H1 (cell line): Measurements from ENCODE around the gene CDYL2. TPM values are rescaled to one million over a fixed set of nuclear protein-coding genes. Genes with fewer than 3 reads are reported as not detected.

Experiments used
- CTCF ChIA-PET: fragments of 300-600 bp; sonication (Branson Sonifier 250); formaldehyde crosslinking; loops from one replicate; lab custom pipeline; 2021; ENCODE audit not compliant: partially characterized antibody; lab: Charles Lee
- POLR2A ChIA-PET: fragments of 300-600 bp; sonication (Branson Sonifier 250); formaldehyde crosslinking; loops from one replicate; lab custom pipeline; 2021; ENCODE audit warnings: inconsistent platforms; ENCODE audit not compliant: partially characterized antibody; lab: Charles Lee
- DNase-seq, 2 experiments: peaks; one replicate each; pipeline versions ENCODE4 v3.0.0 to v3.0.0-alpha.2; 2010 to 2022; ENCODE audit warnings: low spot score in 2 of 2, low read depth in 1 of 2, mixed read lengths in 1 of 2
- FAIRE-seq: peaks from 2 replicates; lab custom pipeline; 2011; peaks lifted over from hg19 to GRCh38; lab: Jason Lieb, UNC
- H2AFZ ChIP-seq: 2 replicates; pipeline ENCODE4 v1.8.1; 2012; ENCODE audit warnings: low read length, inconsistent platforms
- H2AK5ac ChIP-seq: 2 replicates; pipeline ENCODE4 v1.6.1; 2013; ENCODE audit warnings: low read depth, low read length
- H2BK120ac ChIP-seq: replicated peaks from 2 replicates; pipeline ENCODE3; 2013; ENCODE audit warnings: low read depth, low read length, inconsistent platforms
- H2BK12ac ChIP-seq: 2 replicates; pipeline ENCODE4 v1.6.1; 2013; ENCODE audit warnings: low read depth, low read length
- H2BK15ac ChIP-seq: 2 replicates; pipeline ENCODE4 v1.6.1; 2013; ENCODE audit warnings: low read length
- H2BK20ac ChIP-seq: 2 replicates; pipeline ENCODE4 v1.6.1; 2013; ENCODE audit warnings: low read length
- H2BK5ac ChIP-seq: 2 replicates; pipeline ENCODE4 v1.6.1; 2013; ENCODE audit warnings: low read depth, low read length
- H3K14ac ChIP-seq: 2 replicates; pipeline ENCODE4 v1.6.1; 2013; ENCODE audit warnings: inconsistent platforms; ENCODE audit not compliant: insufficient read length
- H3K18ac ChIP-seq: 2 replicates; pipeline ENCODE4 v1.6.1; 2013; ENCODE audit warnings: low read length; ENCODE audit errors: extremely low read depth
- H3K23ac ChIP-seq: 2 replicates; pipeline ENCODE4 v1.6.1; 2013; ENCODE audit warnings: inconsistent platforms; ENCODE audit not compliant: insufficient read length
- H3K23me2 ChIP-seq: 2 replicates; pipeline ENCODE4 v1.6.1; 2013; ENCODE audit warnings: low read depth, low read length
- H3K27ac ChIP-seq: 2 replicates; pipeline ENCODE4 v1.6.1; 2011; ENCODE audit warnings: low read depth, low read length, inconsistent platforms
- H3K27me3 ChIP-seq, 4 experiments: replicated peaks in 1 of 4; 1 replicate in 1 of 4; 2 replicates in 3 of 4; pipeline versions ENCODE4 v1.6.1 to v1.8.1; 2011 to 2013; ENCODE audit warnings: low read length in 3 of 4, mild to moderate bottlenecking in 3 of 4, inconsistent platforms in 2 of 4, mixed read lengths in 2 of 4, moderate library complexity in 1 of 4; ENCODE audit not compliant: control insufficient read depth in 3 of 4, insufficient read depth in 3 of 4; ENCODE audit errors: extremely low read depth in 1 of 4
- H3K36me3 ChIP-seq, 4 experiments: 2 replicates each; pipeline versions ENCODE4 v1.6.1 to v1.8.1; 2011 to 2013; ENCODE audit warnings: mild to moderate bottlenecking in 4 of 4, low read length in 3 of 4, moderate library complexity in 2 of 4, control low read depth in 1 of 4, inconsistent platforms in 1 of 4; ENCODE audit not compliant: insufficient read depth in 4 of 4, control insufficient read depth in 2 of 4
- H3K4ac ChIP-seq: replicated peaks from 2 replicates; pipeline ENCODE3; 2013; ENCODE audit warnings: low read length, low read depth, mixed read lengths, inconsistent platforms; ENCODE audit not compliant: insufficient read length
- H3K4me1 ChIP-seq, 4 experiments: replicated peaks in 1 of 4; 1 replicate in 1 of 4; 2 replicates in 3 of 4; pipeline versions ENCODE4 v1.6.1 to v1.8.1; 2011 to 2013; ENCODE audit warnings: low read length in 3 of 4, inconsistent platforms in 2 of 4, mixed read lengths in 1 of 4; ENCODE audit not compliant: insufficient read depth in 4 of 4, control insufficient read depth in 3 of 4
- H3K4me2 ChIP-seq, 2 experiments: 2 replicates each; pipeline versions ENCODE4 v1.6.1 to v1.8.1; 2011 to 2013; ENCODE audit warnings: low read depth in 2 of 2, low read length in 2 of 2, control low read depth in 1 of 2, inconsistent platforms in 1 of 2, mild to moderate bottlenecking in 1 of 2; ENCODE audit not compliant: insufficient read depth in 1 of 2
- H3K4me3 ChIP-seq, 4 experiments: fragments of 200-600, 300-600 bp in 1 of 4; sonication (generic), shearing (Covaris generic), sonication (Bioruptor Twin) in 1 of 4; 2 replicates each; pipeline versions ENCODE4 v1.5.1 to v1.8.1; 2011 to 2016; ENCODE audit warnings: low read length in 4 of 4, low read depth in 3 of 4, control low read depth in 2 of 4, inconsistent platforms in 2 of 4, mild to moderate bottlenecking in 2 of 4, mixed read lengths in 1 of 4, moderate library complexity in 1 of 4; ENCODE audit not compliant: insufficient read depth in 2 of 4; ENCODE audit errors: extremely low read depth in 1 of 4
- H3K56ac ChIP-seq: replicated peaks from 2 replicates; pipeline ENCODE3; 2013; ENCODE audit warnings: low read depth, mild to moderate bottlenecking, mixed read lengths, low read length, inconsistent platforms; ENCODE audit not compliant: insufficient read length
- H3K79me1 ChIP-seq: 2 replicates; pipeline ENCODE4 v1.6.1; 2013; ENCODE audit warnings: low read depth, low read length, control low read depth
- H3K79me2 ChIP-seq, 2 experiments: 2 replicates each; pipeline versions ENCODE4 v1.6.1 to v1.8.1; 2012 to 2013; ENCODE audit warnings: low read length in 2 of 2, mild to moderate bottlenecking in 2 of 2, inconsistent platforms in 1 of 2; ENCODE audit not compliant: insufficient read depth in 2 of 2, control insufficient read depth in 1 of 2
- H3K9ac ChIP-seq, 4 experiments: replicated peaks in 1 of 4; 1 replicate in 1 of 4; 2 replicates in 3 of 4; pipeline versions ENCODE4 v1.6.1 to v1.8.1; 2011 to 2013; ENCODE audit warnings: low read depth in 3 of 4, low read length in 3 of 4, control low read depth in 2 of 4, mild to moderate bottlenecking in 2 of 4, moderate library complexity in 2 of 4, inconsistent platforms in 1 of 4; ENCODE audit errors: extremely low read depth in 1 of 4
- H3K9me3 ChIP-seq, 2 experiments: 2 replicates each; pipeline versions ENCODE4 v1.6.1 to v1.8.1; 2012 to 2013; ENCODE audit warnings: mild to moderate bottlenecking in 2 of 2, moderate library complexity in 2 of 2, control low read depth in 1 of 2, inconsistent platforms in 1 of 2, low read depth in 1 of 2, low read length in 1 of 2, mixed read lengths in 1 of 2; ENCODE audit not compliant: insufficient read depth in 2 of 2
- H4K20me1 ChIP-seq, 2 experiments: replicated peaks in 1 of 2; 2 replicates each; pipeline versions ENCODE3 to v1.8.1; 2011 to 2013; ENCODE audit warnings: inconsistent platforms in 2 of 2, low read length in 2 of 2, mild to moderate bottlenecking in 1 of 2; ENCODE audit not compliant: insufficient read depth in 2 of 2, control insufficient read depth in 1 of 2
- H4K5ac ChIP-seq: 2 replicates; pipeline ENCODE4 v1.6.1; 2013; ENCODE audit warnings: low read length, low read depth, mixed read lengths, inconsistent platforms; ENCODE audit not compliant: insufficient read length
- H4K8ac ChIP-seq: 2 replicates; pipeline ENCODE4 v1.8.0; 2013; ENCODE audit warnings: mild to moderate bottlenecking, moderate library complexity, low read length, inconsistent platforms; ENCODE audit not compliant: insufficient read depth; ENCODE audit errors: extremely low read depth
- H4K91ac ChIP-seq: replicated peaks from 2 replicates; pipeline ENCODE3; 2013; ENCODE audit warnings: low read length, mixed read lengths, inconsistent platforms; ENCODE audit not compliant: insufficient read length
- CBX5 ChIP-seq: fragments of 300-800, 300-1000 bp; sonication (generic); IDR thresholded peaks from 2 replicates; pipeline ENCODE4 v1.7.1; 2016; ENCODE audit warnings: antibody characterized with exemption, low read length, low read depth
- EP300 ChIP-seq, 2 experiments: IDR thresholded peaks; 1 replicate in 1 of 2; 2 replicates in 1 of 2; pipeline ENCODE4 v1.6.1; 2011 to 2012; ENCODE audit warnings: low read depth in 2 of 2, low read length in 2 of 2, mild to moderate bottlenecking in 2 of 2, borderline replicate concordance in 1 of 2, inconsistent platforms in 1 of 2, moderate library complexity in 1 of 2
- RNF2 ChIP-seq: fragments of 200-900, 300-1000 bp; sonication (generic); IDR thresholded peaks from 2 replicates; pipeline ENCODE4 v1.7.1; 2016; ENCODE audit warnings: borderline replicate concordance, low read depth, mild to moderate bottlenecking, antibody characterized with exemption, low read length; ENCODE audit not compliant: poor library complexity, severe bottlenecking; ENCODE audit errors: missing control alignments
- WGBS, 2 experiments: shearing (Covaris generic) in 1 of 2; methylation state at CpG; one replicate each; pipeline versions ENCODE4 v1.1.6 to v1.1.7; 2013 to 2015; ENCODE audit warnings: low lambda C conversion rate in 2 of 2, mixed read lengths in 2 of 2, inconsistent platforms in 1 of 2, low coverage in 1 of 2, missing lambda C conversion rate in 1 of 2; ENCODE audit not compliant: insufficient replicate concordance in 2 of 2, insufficient coverage in 1 of 2, insufficient read length in 1 of 2; ENCODE audit errors: extremely low coverage in 1 of 2, missing lambda C conversion rate in 1 of 2; 5-methylcytosine and 5-hydroxymethylcytosine counted together
- polyA plus RNA-seq, 7 experiments: library from polyadenylated mRNA; depleted of rRNA in 3 of 7; stranded (reverse) in 5 of 7; unstranded in 2 of 7; fragments of >200 nt in 5 of 7; fragments of 200-250 nt in 2 of 7; gene quantifications; 1 replicate in 5 of 7; 2 replicates in 1 of 7; 4 replicates in 1 of 7; pipeline versions ENCODE4 v1.2.1 to v1.2.3, GENCODE V29; 2011 to 2013; ENCODE audit warnings: missing spikeins in 2 of 7, mixed read lengths in 2 of 7
- total RNA-seq: library from RNA; stranded (reverse); fragmentation: NEBNext Ultra II Directional; extraction: Animal tissue kit (Norgen Biotek cat#: 25700); gene quantifications from 2 replicates; pipeline ENCODE4 v1.2.1, GENCODE V29; 2021

The CDYL2 gene
- total and polyA plus RNA-seq, 2 of the 8 experiments (the other 6 are each of a cell fraction or from before 2014, with no cell fraction given), result 0.33 to 5.3 TPM

DNA sequence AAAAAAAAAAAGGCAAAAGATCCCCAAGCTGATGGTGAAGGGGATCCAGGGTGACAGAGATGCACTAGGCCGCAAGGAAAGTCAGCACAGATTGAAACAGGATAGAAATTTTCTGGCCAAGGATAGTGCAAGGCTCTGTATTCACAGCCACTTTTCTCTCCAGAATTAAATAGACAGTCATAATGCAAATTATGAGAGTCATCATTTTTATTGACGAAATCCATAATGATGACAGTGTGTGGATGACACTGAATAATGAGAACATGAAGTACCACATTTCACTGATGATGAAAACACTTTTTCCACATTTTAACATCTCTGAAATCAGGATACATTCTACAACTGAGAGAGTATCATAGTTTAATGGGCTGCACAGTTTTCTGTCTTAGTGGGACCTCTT lies 72.5 kb downstream of the CDYL2 start:
- no peak overlapping the region for H2AK5ac ChIP-seq
- no peaks in the 10 kb centered on the region for H3K23me2 ChIP-seq
- peaks cover 8 to 34% of the 10 kb centered on the region in 2 experiments; a peak in 2 of 4 replicates for H3K9me3 ChIP-seq
- ChIA-PET CTCF (no interaction called here), POLR2A (no interaction called here)
- H3K27ac ChIP-seq, result no peak overlapping the region
- H3K18ac ChIP-seq, result no peak overlapping the region
- H2BK120ac ChIP-seq, result no peak overlapping the region
- no peak overlapping the region for H4K91ac ChIP-seq
- no peak for DNase-seq
- H2BK5ac ChIP-seq, result no peak overlapping the region
- WGBS, 2 experiments, result 82% methylated on average over 2 of the region's 2 CpGs; no CpG with 5 or more reads in 1 of the 2 experiments
- no peak overlapping the region for H3K4me3 ChIP-seq
- no peak overlapping the region for H4K5ac ChIP-seq
- no peak overlapping the region for H3K56ac ChIP-seq
- H2BK20ac ChIP-seq, result no peak overlapping the region
- H3K4me2 ChIP-seq, result no peak overlapping the region
- no peak overlapping the region for H3K23ac ChIP-seq
- no peak overlapping the region for H2BK12ac ChIP-seq
- no peaks in the 10 kb centered on the region for H3K27me3 ChIP-seq
- FAIRE-seq, result no peak
- H3K79me2 ChIP-seq, result no peaks in the 10 kb centered on the region
- H3K9ac ChIP-seq, result no peak overlapping the region
- H2AFZ ChIP-seq, result no peak overlapping the region
- TF ChIP-seq EP300 (IDR thresholded peaks at IDR 0.05; ENCODE audit: borderline replicate concordance in 1 of 2, low read depth in 2 of 2, low read length in 2 of 2), result no peak
- TF ChIP-seq RNF2, result no peak
- TF ChIP-seq CBX5, result no peak
- no peak overlapping the region for H3K14ac ChIP-seq
- H3K79me1 ChIP-seq, result no peaks in the 10 kb centered on the region
- no peaks in the 10 kb centered on the region for H3K4me1 ChIP-seq
- no peak overlapping the region for H2BK15ac ChIP-seq
- no peak overlapping the region for H3K4ac ChIP-seq
- no peaks in the 10 kb centered on the region for H4K20me1 ChIP-seq
- no peak overlapping the region for H4K8ac ChIP-seq
- no peaks in the 10 kb centered on the region for H3K36me3 ChIP-seq
